ENCODE results near the gene CABP2.

The CABP2 gene

DNA sequence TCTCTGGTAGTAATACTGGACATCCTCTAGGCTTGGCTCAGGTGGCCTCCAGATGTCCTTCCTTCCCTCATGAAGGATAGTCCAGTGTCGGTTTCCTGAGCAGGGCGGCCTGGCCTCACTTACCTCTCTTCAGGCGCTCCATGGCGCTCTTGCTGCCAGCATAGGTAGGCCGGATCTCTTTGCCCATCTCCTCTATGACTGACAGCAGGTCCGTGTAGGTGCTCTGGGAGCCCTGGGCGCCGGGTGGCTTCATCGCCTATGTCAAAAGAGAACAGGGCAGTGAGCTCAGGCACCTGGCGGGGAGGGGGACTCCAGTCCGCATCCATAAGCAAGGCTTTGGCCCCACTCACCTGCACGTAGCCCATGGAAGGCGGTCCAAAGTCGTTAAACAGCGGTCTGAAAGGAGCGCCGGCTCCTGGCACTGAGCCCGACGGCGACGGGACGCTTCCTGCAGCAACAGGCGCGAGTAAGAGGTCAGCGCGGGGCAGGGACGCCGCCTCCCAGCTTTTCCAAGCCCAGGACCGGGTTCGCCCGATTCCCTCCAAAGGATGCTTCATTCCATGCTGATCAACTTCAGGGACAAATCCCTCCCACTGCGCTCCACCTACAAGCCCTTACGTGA lies 15.9 kb downstream of the CABP2 start:
- DNase-seq = no peak

DNA sequence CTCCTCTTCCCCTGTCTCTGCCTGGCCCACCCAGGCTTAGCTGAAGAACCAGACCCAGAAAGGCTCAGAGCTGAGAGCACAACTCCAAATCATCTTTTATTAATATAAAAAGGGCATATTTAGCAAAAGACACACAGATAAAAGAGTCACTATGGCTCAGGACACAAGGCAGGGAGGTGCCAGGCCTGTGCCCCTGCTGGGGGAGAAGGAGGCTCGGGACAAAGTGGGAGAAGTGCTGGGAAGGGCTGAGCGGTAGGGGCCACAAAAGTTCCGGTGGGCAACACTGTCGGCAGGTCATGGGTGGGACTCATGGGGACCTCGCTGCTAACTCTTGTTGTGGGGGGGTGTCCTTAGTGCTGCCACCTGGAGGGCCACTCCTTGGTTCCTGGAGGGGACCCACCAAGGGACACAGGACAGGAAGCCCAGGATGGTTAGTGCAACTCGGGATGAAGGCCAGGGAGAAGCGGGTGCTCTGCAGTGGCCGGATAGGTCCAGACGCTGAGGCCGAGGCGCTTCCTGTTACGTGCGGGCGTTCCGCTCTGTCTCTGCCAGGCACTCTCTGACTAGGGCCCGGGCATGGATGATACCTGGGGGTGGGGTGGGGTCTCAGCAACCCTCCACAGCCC lies 16.7 kb downstream of the CABP2 start:
- DNase-seq = no peak

DNA sequence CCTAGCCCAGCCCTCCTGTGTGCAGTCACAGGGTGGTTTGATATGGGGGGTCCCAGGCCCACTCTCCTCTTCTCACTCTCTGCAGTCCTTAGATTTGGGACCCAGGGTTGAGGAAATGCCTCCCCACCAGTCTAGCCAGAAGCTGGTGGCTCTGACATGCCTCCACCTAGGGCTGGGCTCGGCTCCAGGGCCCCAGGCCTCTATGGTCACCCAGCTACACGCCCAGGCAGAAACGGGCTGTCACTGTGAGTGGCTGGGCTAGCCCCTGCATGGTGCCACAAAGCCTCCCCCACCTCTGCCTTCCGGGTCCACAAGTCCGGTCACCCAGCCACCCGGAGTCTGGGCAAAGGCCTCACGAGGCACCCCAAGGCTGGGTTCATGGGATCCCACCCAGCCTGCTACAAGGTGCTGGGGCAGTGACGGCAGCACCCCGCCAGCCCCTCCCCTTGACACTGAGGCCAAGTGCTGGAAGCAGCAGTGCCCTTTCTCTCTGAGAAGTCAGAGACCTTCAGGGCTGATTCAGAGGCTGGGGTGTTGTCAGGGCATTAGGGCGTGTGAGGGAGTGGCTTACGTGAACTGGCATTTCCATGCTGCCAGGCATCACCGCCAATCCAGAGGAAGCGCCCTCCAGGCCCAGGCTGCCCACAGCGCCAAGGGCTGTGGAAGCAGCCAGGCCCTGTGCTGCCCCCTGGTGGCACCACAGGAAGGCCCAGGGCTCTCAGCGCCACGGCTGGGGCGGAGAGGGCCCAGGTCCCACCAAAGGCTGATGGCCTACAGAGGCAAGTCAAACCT lies 17.4 kb downstream of the CABP2 start:
- peak; percentile 92 for DNase-seq

DNA sequence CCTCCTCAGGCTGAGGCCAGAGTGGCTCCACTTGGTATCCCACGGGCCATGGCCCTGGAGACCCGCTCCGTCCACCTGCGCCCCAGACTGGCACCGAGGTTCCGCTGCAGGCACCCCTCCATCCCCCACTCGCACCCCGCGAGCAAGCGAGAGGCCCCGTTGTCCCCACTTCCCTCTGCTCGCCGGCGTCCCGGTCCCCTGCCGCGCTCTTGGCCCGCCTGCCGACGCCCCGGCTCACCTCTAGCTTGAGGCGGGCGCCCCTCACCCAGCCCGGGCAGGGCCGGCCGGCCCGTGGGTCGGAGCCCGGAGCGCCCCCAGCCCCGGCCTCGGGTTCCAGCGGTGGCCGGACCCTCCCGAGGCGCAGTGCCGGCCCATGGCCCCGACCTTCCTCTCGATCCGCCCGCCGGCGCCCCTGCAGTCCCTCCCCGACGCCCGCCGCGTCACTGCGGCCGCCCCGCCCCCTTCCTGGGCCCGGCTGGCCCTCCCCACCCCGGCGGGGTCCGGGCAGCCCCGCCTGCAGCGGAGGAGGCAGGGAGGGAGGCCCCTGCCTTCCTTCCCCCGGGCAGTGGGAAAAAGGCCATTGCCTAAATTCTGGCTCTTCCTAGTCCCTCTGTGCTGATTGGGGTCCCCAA lies 18.2 kb downstream of the CABP2 start, which contains the start of gene PITPNM1:
Gene PITPNM1 (minus strand): TSS at position 414 of the 632 bp plus-strand sequence. CDS start 1,183 bp downstream, outside the sequence.
- DNase-seq = peak; percentile 80

DNA sequence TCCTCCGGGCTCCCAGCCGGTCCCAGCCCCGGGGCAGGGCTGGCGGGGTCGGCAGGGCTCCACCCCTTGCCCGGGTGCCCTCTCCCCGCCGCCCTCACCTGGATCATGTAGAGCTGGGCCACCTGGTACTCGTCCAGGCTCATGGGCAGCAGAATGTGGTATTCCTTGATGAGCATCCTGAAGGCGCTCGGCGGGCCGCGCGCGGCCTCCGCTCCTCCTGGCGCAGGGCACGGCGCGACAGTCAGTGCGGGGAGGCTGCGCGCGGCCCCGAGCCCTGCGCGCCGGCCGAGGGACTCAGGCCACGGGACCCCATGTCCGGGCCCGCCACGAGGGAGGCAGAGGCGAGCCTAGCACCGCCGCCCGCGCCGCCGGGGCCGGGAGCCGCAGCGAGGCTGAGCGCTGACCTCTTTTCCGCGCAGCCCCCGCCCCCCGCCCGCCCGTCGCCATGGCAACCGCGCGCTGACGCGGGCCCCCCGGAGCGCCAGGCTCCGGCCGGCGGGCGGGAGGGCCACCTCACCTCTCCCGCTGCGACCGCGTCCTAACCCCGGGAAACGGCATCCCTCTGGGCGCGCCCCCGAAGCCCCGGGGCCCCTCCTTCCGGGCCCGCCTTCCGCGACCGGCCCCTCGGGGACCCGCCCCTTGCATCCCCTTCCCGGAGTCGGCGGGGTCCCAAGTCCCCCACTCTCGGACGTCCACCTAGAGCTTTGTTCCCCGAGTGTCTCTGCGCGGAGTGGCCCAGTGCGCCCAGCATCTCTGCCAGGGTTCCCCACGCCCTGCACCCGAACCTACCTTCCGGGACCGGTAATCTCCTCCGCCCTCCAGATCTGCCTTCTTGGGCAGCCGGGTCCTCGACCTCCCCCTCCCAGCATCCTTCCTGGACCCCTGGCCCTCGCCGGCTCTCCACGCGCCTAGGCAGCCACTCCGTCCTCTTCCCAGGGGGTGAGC lies 19.0 kb downstream of the CABP2 start:
- DNase-seq = peak; percentile 61

DNA sequence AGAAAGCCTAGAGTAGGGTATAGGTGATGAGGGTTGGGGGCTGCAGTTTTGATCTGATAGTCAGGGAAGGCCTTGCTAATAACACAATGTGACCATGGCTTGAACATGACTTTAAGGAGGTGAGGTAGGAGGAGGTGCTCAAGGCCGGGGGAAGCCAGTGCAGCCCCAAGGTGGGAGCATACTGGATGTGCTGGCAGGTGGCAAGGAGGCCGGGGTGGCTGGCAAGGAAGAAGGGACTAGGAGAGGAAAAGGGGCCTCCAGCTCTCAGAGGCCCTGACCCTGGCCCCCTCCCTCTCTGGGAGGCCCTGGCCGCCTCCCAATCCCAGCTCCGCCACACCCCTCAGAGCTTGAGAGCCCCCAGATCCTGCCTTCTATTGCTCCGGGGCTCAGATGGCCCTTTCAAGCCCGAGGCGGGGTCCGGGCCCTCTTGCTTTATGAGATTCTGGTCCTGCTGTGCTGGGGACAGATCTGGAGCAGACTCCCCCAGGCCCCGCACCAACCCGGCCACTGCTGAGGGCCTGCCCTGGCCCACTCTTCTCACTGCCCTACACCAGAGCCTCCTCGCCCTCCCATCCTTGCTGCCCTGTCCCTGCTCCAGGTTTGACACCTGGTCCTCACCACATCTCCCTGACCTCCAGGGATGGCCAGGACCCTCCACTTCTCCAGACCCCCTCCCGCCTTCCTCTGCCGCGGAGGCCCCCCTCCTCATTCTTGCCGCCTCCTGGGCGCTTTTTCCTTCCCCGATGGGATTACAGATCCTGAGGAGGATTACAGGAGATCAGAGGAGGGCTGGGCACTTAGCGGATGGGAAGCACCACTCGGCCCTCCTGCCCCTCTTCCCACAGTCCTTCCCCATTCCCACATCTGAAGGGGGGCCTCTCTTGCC lies 19.9 kb downstream of the CABP2 start:
- DNase-seq = no peak

DNA sequence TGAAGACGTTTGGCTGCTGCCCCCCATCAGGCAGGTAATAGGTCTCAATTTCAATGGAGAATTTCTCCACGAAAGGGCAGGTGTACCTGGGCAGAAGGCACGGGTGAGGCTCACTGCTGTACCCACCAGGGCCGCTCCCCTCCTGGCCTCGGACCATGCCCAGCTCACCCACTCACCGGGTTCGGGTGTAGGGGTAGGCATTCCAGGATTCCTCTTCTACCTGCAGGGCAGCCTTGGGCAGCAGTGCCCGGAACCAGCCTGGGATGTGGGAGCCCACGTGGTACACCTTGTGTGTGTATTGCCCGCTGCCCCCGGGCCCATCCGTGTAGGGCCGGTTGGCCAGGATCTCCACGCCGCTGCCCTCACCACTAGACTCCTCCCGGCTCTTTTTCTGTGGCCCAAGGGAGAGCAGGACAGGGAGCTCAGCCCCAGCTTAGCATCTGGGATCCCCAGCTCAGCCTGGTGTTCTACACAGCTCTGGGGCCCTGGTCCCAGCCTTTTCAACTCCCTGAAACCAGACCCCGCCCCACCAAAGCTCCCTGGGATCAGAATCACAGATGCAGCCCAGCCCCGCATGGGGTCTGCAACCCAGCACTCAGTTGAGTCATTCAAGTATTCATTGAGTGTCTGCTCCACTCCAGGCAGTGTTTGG lies 20.8 kb downstream of the CABP2 start:
- no peak for DNase-seq

DNA sequence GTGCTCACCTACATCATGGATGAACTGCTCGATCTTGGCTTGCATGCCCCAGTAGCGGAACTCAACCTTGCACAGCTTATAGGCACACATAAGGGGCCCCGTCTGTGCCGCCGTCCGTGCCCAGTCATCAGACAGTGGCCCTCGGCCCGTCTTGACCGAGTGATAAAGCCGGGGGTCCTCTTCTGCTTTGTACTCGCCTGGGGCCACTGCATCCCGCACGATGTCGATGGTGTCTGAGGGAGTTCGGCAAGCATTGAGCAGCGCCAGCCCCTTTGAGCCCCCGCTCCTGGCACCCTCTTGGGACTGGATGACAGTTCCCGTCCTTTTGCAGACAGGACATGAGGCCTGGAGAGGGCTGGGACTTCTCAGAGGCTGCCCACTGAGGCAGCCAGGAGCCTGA lies 21.4 kb downstream of the CABP2 start:
- DNase-seq = no peak

DNA sequence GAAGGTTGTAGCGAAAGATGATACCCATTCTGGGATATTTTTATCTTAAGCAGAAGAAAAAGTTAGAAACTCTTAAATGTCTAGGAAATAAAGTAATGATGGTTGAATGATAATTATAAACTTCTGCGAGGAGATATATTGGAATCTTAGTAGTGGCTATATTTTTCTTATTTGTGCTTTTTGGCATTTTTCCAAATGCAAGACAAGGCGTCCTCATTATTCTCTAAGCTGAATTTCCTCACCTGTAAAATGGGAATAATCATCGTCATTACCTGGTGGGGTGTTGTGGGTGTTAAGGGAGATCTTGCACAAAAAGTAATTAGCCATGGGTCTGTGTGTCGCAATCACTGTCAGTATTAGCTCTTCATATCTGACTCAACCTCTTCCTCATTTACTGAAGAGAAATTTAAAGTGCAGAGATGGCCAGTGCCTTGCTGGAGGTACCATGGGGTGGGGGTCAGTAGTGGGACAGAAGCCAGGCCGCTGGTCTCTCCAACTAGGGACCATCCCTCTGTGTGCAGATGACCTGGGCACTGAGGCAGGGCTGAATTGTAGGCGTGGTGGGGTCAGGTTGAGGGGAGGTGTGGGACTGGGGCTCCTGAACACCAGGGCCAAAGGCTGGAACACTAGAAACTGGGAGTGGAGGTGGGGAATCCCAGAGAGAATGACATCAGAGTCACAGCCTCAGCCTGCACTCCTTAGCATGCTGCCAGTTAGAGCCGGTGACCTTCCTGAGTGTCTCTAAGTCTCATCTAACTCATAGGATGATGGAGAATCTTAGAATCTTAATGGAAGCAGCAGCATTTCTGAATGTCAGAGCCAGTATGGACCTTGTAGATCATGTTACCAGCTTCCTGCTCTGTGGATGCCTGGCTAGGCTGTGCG lies 22.2 kb downstream of the CABP2 start:
- no peak for DNase-seq

DNA sequence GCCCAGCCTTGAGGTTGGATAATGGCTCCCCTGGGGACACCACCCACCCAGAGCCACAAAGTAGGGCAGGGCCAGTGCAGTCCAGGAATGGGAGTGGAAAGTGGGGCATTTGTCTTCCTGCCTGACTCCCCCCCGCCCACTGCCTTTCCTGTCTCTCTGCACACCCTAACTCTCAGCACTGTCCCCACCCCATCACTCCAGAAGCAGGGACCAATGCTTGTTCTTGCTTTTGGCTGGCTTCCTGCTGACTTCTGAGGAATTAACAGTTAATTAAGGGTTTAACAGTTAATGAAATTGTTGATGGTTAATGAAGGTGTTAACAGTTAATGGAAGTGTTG lies 22.8 kb downstream of the CABP2 start:
- DNase-seq = no peak

DNA sequence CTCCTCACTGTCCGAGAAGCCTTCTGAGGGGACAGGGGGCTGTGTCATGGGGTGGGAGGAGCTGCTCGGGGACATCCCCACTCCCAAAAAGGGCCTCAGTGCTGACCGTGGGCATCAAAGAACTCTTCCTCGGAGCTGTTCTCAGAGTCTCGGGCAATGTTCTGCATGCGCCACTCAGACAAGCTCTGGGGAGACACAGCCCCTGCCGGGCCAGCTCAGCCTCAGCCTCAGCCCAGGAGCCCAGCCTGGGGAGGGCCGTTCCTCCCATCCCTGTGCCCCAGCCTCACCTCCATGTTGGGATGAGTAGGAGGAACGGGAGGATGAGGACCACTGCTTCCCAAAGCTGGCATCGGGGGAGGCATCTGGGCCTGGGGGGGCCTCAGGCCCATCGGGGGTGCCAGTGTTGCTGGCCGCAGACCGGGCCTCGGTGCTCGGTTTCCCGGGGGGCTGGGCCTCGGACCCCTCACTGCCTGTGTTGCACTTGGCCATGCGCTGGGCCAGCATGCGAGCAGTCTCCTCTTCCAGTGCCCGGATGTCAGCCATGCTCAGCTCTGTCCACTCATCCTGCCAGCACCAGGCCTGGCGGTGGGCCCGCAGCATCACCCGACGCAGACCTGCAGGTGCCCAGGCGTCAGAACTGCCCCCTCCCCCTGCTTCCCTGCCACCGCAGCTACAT lies 23.3 kb downstream of the CABP2 start:
- DNase-seq = no peak

DNA sequence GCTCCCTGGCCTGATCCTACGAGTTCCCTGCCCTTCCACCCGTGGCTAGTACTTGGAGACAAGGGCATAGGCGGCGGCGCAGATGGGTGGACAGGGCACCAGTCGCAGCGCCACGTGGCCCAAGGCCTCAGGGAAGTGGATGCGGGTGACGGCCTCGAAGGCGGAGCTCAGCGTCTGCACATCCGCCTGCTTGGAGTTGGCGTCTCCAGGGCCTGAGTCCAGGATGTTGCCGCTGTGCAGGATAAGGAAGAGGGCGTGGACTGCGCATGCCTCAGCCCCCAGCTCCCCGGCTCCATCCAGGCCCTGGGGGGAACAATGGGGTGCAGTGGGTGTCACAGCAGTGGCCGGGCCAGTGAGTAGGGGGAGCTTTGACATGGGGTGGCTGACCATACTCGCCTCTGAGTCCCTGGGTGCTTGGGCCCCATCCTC lies 24.7 kb downstream of the CABP2 start:
- no peak for DNase-seq

DNA sequence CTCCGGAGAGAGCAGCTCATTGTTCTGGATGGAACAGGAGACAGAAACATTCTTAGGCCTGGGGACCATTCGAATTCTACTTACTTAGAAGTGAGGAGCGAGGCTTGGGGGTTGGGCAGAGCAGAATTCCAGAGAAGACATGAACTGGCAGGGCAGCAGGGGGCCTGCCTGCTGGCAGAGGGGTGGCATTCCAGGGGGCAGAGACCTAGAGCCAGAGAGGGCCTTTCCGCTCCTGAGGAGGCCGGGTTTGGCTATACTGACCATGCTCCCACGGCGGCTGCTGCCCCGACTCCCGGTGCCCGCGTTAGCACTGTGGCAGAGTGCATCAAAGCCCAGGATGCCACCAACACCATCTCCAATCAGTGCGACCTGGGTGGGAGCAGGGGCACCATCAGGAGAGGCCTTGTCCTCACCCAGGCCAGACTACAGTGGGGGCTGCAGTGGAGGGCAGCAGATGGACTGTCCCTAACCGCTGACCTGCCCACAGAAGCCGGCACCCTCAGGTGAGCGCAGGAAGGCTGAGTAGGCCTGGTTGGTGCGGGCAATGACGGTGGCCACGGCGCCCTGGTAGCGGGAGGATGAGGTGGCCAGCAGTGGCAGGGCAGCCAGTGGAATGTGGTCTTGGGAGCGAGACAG lies 25.5 kb downstream of the CABP2 start:
- no peak for DNase-seq

DNA sequence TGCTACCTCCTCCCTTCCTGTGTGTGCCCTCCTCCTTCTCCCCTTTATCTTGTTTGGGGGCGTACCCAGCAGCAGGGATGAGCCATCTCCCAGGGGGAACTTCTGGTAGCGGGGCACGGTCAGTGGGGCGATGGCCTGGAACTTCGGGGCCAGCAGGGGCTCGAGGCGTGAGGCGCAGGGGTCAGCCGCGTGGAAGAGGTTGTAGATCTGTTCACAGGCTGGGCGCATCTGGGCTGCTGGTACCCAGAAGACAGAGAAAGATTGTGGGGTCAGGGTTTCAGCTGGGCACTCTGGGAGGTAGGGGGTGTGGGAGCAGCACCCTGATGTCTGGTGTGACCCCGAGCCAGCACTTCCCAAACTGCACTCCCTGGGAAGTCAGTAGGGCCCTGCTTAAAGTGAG lies 27.1 kb downstream of the CABP2 start:
- DNase-seq = no peak

DNA sequence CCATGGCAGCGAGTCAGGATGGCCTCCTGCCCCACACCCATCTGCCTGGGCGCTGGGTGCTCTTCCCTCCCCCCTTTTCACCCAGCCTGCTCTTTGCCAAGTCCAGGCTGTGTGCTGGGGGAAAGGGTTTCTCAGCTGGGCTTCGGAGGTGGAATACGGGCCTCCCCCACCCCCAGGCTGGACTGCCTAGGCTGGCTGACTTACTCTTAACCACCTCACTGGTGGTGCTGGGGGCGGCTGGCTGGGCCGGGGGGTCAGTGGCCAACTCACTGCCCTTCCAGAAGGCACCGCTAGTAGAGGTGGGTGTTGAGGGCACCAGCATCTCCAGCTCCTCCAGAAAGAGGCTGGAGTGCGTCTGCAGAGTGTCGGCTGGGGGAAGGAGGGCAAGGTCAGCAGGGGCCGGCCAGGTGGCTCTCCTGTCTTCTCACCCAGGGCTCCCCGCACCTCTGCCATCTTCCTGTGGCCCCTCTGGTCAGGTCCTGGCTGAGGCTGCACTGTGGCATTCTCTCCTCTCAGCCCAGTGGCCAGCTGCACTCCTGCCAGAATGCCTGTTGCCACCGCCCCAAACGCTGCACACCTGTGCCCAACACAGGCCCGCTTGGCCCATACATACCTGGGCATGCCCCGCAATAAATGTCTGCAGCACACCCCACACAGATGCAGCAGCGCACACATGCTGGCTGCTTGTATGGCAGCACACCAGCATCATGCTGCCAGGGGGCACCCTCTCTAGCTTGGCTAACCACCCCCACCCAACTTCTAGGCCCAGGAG lies 27.8 kb downstream of the CABP2 start:
- DNase-seq = no peak

DNA sequence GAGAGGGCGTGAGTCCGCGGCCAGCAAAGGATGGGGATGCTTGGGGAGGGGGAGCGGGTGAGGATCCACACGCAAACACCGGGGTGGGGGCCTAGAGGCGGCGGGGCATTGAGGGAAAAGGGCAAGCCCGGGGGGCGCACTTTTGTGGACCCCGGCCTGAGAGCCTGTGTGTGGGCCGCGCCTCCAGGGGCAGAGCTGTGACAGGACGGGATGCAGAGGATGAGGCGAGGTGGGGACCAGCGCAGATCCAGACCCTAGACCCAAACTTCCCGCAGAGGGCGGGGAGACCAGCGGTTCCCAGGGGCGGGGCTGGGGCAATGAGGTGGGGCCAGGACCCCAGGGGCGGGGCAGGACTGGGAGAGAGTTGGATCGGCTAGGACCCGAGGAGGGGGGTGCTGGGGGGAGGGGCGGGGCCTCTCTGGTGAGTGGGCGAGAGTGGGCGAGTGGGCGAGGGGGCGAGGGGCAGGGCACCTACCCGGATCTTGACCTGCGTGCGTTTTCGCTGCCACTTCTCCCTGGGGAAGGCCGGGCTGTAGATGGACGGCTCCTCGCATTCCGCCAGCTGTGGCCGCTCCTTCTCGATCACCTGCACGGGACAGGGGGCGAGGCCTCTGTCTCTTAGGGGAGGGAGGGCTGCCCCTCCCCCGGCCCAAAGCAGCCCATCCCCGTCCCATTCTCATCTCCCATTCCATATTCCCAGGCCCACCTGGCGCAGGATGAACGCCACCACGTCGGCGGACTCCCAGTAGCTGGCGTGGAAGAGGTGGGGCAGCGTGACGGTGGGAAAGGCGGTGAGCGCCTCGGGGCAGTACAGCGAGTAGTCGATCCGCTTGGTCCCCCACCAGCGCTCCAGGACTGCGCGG lies 28.6 kb downstream of the CABP2 start:
- no peak for DNase-seq
